Neural crest cell (in vitro differentiated cells): Measurements from ENCODE around the gene UTS2. TPM values are rescaled to one million over a fixed set of nuclear protein-coding genes. Genes with fewer than 3 reads are reported as not detected.

Experiments used
- DNase-seq: peaks from one replicate; pipeline ENCODE4 v3.0.0; 2021; ENCODE audit warnings: low read depth, mixed read lengths, low spot score
- H3K27ac Mint-ChIP-seq: one replicate; pipeline ENCODE4 v1.8.0; 2021; ENCODE audit warnings: mild to moderate bottlenecking, mixed read lengths; ENCODE audit not compliant: unreplicated experiment
- H3K27me3 Mint-ChIP-seq: 2 replicates; pipeline ENCODE4 v1.8.0; 2021; ENCODE audit warnings: low read depth, mild to moderate bottlenecking, mixed read lengths
- H3K36me3 Mint-ChIP-seq: 2 replicates; pipeline ENCODE4 v1.8.0; 2021; ENCODE audit warnings: low read depth, mild to moderate bottlenecking, mixed read lengths
- H3K4me1 Mint-ChIP-seq: 2 replicates; pipeline ENCODE4 v1.8.0; 2021; ENCODE audit warnings: mixed read lengths
- H3K4me3 Mint-ChIP-seq: one replicate; pipeline ENCODE4 v1.8.0; 2021; ENCODE audit warnings: mild to moderate bottlenecking, mixed read lengths
- H3K9me3 Mint-ChIP-seq: 2 replicates; pipeline ENCODE4 v1.8.0; 2021; ENCODE audit warnings: mixed read lengths
- CTCF ChIP-seq: fragments of 200-600 bp; sonication (generic); conservative IDR thresholded peaks from 2 replicates; pipeline ENCODE4 v1.5.0; 2021; ENCODE audit warnings: antibody characterized with exemption, mild to moderate bottlenecking
- total RNA-seq: library from RNA; stranded (reverse); gene quantifications from 2 replicates; pipeline ENCODE4 v1.2.1, GENCODE V29; 2021

The UTS2 gene
- total RNA-seq, 1 donor from 2014 or later, result not detected

DNA sequence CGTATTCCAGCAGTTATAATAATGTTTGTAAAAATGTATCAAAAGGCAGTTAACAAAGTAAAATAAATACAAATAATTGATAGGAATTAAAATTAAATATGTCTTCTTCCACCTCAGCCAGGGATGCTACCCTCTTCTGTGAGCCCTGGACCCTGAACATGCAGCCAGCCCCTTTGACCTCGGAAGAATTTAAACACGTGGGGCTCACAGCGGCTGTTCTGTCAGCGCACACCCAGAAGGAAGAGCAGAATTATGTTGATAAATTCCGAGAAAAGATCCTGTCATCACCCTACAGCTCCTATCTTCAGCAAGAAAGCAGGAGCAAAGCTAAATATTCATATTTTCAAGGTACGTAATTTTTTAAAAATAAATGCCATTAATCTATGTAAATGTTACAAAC lies 26.5 kb downstream of the UTS2 start:
- Mint-ChIP-seq H3K27ac (no peak overlapping the region), H3K27me3 (no peaks in the 10 kb centered on the region), H3K4me3 (no peak overlapping the region), H3K9me3 (no peaks in the 10 kb centered on the region), H3K36me3 (no peaks in the 10 kb centered on the region), H3K4me1 (no peaks in the 10 kb centered on the region)
- no peak for DNase-seq
- no peak for TF ChIP-seq CTCF

GRCh38 chr1:7824701-7825100 lies 28.2 kb downstream of the UTS2 start:
- H3K4me1 Mint-ChIP-seq, result no peaks in the 10 kb centered on the region
- no peaks in the 10 kb centered on the region for H3K9me3 Mint-ChIP-seq
- H3K4me3 Mint-ChIP-seq, result no peak overlapping the region
- TF ChIP-seq CTCF, result no peak
- H3K27me3 Mint-ChIP-seq, result no peaks in the 10 kb centered on the region
- H3K36me3 Mint-ChIP-seq, result no peaks in the 10 kb centered on the region
- no peak overlapping the region for H3K27ac Mint-ChIP-seq
- DNase-seq, result no peak

DNA sequence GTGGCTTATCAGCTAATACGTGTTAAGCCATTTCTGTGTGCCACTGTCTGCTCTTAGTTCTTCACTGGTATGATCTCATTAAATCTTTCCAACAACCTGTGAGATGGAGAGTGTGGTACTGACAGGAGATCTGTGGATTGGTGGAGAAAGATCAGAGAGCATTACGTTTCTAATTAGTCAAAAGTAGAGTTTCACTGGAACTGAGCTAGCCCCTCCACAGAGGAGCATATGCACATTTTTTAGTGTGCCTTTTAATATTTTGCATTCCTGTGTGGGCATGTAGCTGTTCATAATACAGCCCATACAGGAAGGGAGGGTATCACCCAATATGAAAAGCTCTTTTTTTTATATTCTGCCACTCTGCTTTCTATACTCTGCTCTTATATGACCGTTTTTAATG lies 31.6 kb downstream of the UTS2 start:
- DNase-seq, result no peak
- no peaks in the 10 kb centered on the region for H3K36me3 Mint-ChIP-seq
- H3K27me3 Mint-ChIP-seq, result no peaks in the 10 kb centered on the region
- TF ChIP-seq CTCF, result no peak
- H3K27ac Mint-ChIP-seq, result no peak overlapping the region
- no peak overlapping the region for H3K4me3 Mint-ChIP-seq
- no peaks in the 10 kb centered on the region for H3K9me3 Mint-ChIP-seq
- H3K4me1 Mint-ChIP-seq, result no peaks in the 10 kb centered on the region

GRCh38 chr1:7813677-7814373 lies 39.0 kb downstream of the UTS2 start:
- no peak overlapping the region for H3K27ac Mint-ChIP-seq
- peaks cover 20% of the 10 kb centered on the region for H3K36me3 Mint-ChIP-seq
- DNase-seq, result no peak
- TF ChIP-seq CTCF, result no peak
- no peaks in the 10 kb centered on the region for H3K27me3 Mint-ChIP-seq
- no peak overlapping the region for H3K4me3 Mint-ChIP-seq
- no peaks in the 10 kb centered on the region for H3K4me1 Mint-ChIP-seq
- peaks cover 13% of the 10 kb centered on the region for H3K9me3 Mint-ChIP-seq

DNA sequence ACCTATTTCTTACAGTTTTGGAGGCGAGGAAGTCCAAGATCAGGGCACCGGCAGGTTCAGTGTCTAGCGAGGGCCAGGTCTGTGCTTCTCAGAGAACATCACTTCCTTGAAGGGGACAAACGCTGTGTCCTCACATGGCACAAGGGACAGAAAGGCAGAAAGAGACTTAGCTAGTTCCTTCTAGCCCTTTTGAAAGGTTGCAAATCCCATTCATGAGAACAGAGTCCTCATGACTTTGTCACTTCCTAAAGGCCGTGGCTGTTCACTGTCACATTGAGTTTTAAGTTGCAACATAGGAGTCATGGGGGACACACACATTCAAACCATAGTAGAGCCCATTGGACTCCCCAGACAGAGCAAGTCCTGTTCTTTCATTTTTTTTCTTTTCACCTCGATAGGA lies 41.4 kb downstream of the UTS2 start:
- DNase-seq, result no peak
- no peak for TF ChIP-seq CTCF
- Mint-ChIP-seq H3K27ac (no peak overlapping the region), H3K36me3 (peaks cover 20% of the 10 kb centered on the region), H3K4me3 (no peak overlapping the region), H3K9me3 (peaks cover 13% of the 10 kb centered on the region), H3K27me3 (no peaks in the 10 kb centered on the region), H3K4me1 (no peaks in the 10 kb centered on the region)
